ENCODE results near the gene KIF4A.

KIF4A gene

DNA sequence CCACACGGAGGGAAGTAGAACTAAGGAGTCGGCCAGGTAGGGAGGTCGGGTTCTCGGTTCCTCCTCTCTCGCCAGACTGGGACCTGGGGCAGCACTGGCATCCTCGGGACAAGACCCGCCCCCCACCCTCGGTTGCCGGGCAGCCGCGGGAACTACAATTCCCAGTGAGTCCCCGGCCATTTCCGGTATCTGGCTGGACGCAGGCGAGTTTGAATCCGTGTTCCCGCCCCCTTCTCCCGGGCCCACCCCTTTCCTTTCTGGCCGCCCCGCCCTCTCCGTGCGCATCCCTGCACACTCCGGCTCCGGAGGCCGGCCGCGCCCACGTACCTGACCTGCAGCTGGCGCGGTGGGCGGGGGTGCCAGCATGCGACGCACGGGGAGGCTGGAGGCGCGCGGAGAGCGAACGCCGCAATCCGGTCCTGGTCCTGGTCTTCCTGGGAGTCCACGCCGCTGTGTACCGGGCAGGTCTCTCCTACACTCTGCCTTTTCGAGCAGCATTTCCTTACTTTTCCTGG lies 144.5 kb downstream of the KIF4A start:
- in situ Hi-C loops (cut with MboI; ENCODE audit: low pct_unique_long_range_greater_than_20kb, low sequenced_read_pairs), result no loop called here

DNA sequence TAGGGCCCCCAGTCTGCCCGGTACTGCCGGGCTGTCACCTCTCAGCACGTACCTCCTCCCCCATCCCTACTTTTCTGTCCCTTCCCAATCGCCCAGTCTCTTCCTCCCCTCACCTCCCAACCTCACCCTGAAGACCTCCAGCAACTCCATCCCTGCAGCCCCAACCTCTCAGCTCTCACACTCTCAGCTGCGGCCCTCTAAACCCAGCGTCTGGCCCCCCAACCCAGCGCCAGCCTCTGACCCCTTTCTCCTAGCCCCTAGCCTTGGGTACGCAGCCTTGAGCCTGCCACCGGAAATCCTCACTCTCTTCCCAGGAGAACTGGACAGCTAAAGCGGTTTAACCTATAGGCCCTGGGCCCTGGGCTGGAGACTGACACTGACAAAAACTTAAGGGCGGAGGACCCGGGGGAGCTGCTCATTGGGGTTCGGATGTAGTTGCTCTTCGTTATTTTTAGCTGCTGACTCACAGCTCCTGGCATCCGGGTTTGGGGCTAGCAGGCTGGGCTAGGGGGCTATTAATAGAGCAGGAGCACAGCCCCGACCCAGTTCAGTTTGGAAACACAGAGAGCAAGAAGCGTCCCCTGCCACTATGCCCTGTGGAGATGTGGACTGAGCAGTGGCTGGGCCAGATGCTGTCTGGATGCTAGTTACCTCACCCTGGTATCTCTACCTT lies 145.1 kb downstream of the KIF4A start:
- no peak for DNase-seq
- in situ Hi-C loops (cut with MboI; ENCODE audit: low pct_unique_long_range_greater_than_20kb, low sequenced_read_pairs), result no loop called here

More for the DNA sequence above, 144.5 kb downstream of the KIF4A start:
- DNase-seq, result peak; percentile 90

DNA sequence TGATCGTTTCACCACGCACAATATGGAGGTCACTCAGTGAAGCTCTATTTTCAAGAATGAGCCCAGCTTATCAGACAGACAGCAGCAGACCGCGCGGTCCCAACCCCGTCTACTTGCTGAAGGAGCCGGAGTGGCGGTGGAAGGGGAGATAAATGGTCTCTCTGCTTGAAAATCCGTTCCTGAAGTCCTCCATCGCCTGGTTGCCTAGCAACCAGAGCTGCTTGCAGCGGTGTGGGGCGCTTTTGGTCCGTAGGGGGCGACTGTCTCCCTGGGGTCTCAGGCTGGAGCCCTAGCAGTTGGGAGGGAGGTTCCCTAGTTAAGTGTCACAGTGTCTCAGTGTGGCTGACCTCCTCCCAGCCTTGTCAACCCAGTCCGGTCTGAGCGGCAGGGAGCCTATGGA lies 146.4 kb downstream of the KIF4A start:
- in situ Hi-C loops (cut with MboI; ENCODE audit: low pct_unique_long_range_greater_than_20kb, low sequenced_read_pairs), result no loop called here
- DNase-seq, result peak; percentile 42

DNA sequence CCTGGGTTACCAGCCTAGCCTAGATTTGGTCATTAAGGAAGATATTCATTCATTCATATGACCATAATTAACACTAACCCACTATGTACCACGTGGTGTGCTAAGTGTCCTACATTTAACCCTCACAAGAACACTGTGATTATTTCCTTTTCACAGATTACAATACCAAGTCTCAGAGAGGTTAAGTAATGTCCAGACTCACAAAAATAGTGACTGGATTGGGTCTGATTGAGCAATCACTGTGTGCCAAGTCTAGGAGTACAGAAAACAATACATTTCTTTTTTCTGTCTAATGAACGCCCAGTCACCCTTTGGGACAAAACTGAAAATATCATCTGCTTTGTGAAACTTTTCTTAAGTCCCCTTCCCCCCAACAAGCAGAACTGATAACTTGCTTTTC lies 147.1 kb downstream of the KIF4A start:
- DNase-seq, result no peak
- in situ Hi-C loops (cut with MboI; ENCODE audit: low pct_unique_long_range_greater_than_20kb, low sequenced_read_pairs), result no loop called here

DNA sequence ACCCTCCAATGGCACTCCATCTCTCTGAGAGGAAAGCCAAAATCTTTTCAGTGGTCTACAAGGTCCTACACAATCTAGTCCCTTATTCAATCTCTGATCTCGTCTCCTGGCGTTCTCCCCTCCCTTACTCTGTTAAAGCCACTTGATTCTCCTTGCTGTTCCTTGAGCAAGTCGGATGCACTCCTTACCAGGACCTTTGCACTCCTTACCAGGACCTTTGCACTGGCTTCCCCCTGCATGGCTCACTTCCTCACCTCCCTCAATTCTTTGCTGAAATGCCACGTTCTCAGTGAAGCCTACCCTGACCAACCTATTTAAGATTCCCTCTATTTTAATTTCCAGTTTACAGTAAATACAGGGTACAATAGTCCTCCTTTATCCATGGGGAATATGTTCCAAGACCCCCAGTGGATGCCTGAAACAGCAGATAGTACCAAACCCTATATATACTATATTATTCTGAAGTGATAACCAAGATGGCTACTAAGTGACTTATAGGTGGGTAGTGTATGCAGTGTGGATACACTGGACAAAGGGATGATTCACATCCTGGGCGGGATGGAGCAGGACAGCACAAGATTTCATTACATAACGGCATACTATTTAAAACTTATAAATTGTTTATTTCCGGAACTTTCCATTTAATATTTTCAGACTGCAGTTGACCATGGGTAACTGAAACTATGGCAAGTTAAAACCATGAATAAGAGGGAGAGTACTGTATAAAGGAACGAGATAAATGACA lies 148.2 kb downstream of the KIF4A start:
- DNase-seq, result no peak
- in situ Hi-C loops (cut with MboI; ENCODE audit: low pct_unique_long_range_greater_than_20kb, low sequenced_read_pairs), result no loop called here

DNA sequence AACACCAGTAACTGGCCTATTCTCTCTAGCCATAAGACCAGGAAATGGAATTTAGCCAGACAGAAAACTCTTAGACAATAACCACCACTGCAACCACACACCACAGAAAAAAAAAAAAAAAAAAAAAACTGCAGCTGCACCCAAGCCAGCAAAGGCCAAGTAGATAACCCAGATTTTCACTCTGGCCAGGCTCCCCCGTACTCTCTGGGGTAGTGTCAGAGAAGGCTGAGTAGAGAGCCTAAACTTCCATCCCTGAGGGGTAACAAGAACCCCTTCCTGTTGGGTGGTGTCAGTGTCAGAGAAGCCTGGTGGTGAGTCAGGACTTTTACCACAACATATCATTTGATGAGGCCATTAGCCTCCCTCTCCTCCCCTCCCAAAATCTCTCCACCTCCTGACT lies 149.1 kb downstream of the KIF4A start:
- DNase-seq, result peak; percentile 57
- in situ Hi-C loops (cut with MboI; ENCODE audit: low pct_unique_long_range_greater_than_20kb, low sequenced_read_pairs), result no loop called here

DNA sequence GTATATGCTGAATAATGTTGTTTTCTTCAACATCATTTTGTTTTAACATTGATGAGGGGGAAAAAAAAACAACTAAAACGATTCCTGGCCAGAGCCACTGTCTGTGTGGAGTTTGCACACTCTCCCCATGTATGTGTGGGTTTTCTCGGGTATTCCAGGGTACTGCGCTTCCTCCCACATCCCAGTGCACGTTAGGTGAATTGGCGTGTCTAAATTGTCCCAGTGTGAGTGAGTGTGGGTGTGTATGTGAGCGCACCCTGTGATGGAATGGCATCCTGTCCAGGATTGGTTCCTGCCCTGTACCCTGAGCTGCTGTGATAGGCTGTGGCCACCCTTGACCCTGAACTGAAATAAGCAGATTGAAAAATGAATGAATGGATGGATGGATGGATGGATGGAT lies 152.3 kb downstream of the KIF4A start:
- in situ Hi-C loops (cut with MboI; ENCODE audit: low pct_unique_long_range_greater_than_20kb, low sequenced_read_pairs), result no loop called here
- no peak for DNase-seq

DNA sequence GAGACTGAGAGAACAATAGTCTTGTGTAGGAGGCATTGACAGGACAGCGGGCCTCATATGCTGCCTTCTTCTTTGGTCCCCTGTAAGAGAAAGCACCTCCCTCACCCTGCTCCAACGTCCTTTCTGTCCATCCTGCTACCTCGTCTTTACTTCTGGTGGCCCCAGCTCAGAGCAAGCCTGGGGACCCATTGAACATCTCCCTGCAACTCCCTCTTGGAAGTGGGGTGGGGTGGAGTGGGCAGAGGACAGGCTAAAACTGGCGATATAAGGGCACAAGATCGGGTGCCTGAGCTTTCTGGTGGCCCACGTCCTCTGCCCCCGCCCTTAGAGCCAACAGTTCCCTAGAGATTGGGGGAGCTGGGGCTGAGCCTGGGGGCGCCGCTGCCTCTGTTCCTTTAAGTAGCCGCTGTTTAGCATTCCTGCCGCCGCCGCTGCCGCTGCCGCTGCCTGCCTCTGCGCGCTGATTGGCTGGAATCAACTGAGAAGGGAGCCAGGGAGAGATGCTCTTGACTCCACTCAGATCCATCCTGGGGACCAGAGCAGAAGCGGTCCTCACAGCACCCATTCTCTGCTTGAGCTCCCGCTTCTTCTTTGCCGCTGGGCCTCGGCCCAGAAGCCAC lies 154.5 kb downstream of the KIF4A start, which contains the start of gene DLG3:
DLG3 (plus strand) TSS at position 510 of the 620 bp plus-strand sequence. CDS start 367 bp downstream, outside the sequence.
- peak; percentile 38 for DNase-seq
- in situ Hi-C loops (cut with MboI; ENCODE audit: low pct_unique_long_range_greater_than_20kb, low sequenced_read_pairs), result no loop called here

DNA sequence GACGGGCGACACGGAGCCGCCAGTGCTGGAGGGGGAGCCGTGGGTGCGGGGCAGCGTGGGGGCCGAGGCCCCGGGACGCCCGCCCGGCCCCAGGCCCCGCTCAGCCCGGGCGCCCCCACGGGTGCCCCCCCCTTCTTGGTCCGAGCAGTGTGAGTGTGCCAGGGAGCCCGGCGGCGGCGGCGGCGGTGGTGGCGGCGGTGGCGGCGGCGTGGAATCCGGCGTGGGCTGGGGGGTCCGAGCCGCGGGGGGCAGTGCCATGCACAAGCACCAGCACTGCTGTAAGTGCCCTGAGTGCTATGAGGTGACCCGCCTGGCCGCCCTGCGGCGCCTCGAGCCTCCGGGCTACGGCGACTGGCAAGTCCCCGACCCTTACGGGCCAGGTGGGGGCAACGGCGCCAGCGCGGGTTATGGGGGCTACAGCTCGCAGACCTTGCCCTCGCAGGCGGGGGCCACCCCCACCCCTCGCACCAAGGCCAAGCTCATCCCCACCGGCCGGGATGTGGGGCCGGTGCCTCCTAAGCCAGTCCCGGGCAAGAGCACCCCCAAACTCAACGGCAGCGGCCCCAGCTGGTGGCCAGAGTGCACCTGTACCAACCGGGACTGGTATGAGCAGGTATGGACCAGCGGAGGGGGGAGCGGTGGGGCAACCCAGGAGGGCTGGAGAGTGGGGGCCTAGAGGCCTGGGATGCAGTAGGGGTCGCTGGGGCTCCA lies 155.2 kb downstream of the KIF4A start:
- no peak for DNase-seq
- in situ Hi-C loops (cut with MboI; ENCODE audit: low pct_unique_long_range_greater_than_20kb, low sequenced_read_pairs), result no loop called here

DNA sequence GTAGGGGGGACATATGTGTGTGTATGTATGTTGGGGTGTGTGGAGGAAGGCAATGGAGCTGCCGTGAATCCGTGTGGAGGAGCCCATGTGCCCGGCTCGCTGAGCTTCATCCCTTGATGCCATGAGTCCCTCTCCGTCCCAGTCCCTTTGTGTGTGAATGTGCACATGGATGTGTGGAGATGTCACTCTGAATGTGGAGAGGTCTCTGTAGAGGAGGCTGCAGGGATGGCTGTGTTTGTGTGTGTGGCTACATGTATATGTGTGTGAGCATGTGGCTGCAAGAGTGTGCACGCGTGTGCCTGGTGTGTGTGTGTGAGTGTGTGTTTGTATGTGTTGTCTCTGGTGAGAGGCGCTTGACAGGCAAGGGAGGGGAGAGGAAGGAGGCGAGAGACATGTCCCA lies 156.0 kb downstream of the KIF4A start:
- in situ Hi-C loops (cut with MboI; ENCODE audit: low pct_unique_long_range_greater_than_20kb, low sequenced_read_pairs), result no loop called here

DNA sequence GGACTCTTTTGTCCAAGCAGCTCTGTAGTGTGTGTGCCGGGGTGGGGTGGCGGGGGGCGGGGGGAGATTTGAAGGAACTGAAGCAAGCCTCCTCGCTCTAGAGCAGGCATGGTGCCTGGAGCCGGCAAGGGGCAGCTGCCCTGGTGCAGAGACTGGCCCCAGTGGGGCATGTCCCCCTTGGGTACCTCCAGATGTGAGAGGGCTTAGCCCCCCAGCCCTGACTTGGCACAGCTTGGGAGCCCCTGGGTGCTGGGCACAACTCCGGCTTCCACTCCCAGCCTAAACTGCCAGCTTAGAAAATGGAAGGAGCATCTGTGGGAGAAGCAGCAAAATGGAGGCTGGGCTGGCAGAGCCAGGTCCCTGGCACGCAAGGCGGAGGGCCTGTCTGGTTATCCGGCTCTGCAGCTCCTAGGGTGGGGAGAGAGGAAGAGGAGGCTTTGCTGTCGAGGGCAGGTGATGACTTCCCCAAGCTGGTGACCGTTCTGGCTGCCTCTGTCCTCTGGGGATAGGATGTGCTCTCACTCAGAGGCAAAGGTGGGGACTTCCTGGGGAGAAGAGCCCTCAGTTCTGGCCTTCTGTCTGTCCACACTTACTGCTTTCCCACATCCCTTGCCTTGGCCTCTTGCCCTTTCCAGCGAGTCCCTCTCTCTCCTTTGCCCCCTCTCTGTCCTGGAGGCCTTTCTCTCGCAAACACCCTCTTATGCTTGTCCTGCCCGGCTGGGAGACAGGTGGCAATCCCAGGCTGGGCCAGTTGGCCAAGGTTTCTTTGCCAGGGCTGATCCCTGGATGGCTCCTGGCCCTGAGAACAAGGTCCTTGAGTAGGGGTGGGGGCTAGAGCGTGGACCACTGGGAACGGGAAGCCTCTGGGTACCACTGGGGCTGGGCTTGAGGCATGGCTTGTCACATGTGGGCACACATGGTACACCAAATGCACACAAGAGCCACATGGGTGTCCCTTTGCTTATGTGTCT lies 156.8 kb downstream of the KIF4A start:
- in situ Hi-C loops (cut with MboI; ENCODE audit: low pct_unique_long_range_greater_than_20kb, low sequenced_read_pairs), result no loop called here
- no peak for DNase-seq

More for the DNA sequence above, 156.0 kb downstream of the KIF4A start:
- DNase-seq, result no peak

DNA sequence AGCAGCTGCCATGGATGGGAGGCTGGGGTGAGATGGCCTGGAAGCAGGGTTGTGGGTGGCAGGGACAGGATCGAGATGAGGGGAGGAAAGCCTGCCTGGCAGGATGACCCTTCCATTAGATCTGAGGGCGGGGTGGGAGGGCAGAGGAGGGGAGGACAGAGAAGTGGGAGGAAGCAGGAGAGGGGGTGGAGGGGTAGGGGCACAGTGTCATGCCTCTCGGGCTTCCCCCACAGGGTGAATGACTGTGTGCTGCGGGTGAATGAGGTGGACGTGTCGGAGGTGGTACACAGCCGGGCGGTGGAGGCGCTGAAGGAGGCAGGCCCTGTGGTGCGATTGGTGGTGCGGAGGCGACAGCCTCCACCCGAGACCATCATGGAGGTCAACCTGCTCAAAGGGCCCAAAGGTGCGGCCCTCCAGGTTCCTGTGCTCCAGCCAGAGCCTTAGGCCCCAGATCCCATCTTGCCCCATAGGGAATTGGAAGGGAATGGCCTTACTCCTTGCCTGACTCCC lies 159.6 kb downstream of the KIF4A start:
- no peak for DNase-seq
- in situ Hi-C loops (cut with MboI; ENCODE audit: low pct_unique_long_range_greater_than_20kb, low sequenced_read_pairs), result no loop called here

DNA sequence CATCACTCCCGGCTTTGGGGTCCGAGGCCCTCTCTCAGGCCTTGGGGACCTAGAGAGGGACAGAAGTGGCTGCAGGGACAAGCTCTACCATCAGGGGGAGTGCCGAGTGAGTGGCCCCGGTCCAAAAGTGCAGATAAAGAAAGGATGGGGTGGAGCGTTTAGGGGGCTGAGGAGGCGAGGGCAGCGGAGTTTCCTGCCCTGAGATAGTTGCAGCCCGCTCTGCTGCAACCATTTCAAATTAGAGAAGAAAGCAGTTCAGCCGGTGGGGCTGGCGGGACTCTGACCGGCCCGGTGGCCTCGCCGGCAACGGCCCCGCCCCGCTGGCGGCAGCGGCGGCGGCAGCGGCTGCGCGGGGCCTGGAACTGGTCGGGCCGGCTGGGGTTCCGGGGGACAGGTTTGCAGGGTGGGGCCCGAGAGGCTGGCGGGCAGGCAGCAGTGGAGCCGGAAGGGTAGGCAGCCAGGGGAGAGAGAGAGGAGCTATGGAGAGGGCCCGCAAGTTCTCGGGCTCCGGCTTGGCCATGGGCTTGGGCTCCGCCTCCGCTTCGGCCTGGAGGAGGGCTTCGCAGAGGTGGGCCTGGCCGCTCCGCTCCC lies 162.3 kb downstream of the KIF4A start:
- peak; percentile 74 for DNase-seq
- in situ Hi-C loops (cut with MboI; ENCODE audit: low pct_unique_long_range_greater_than_20kb, low sequenced_read_pairs), result loop anchor here (10.0 kb wide), 1 partner anchor 103 kb away; no protein-coding TSS in a partner anchor

DNA sequence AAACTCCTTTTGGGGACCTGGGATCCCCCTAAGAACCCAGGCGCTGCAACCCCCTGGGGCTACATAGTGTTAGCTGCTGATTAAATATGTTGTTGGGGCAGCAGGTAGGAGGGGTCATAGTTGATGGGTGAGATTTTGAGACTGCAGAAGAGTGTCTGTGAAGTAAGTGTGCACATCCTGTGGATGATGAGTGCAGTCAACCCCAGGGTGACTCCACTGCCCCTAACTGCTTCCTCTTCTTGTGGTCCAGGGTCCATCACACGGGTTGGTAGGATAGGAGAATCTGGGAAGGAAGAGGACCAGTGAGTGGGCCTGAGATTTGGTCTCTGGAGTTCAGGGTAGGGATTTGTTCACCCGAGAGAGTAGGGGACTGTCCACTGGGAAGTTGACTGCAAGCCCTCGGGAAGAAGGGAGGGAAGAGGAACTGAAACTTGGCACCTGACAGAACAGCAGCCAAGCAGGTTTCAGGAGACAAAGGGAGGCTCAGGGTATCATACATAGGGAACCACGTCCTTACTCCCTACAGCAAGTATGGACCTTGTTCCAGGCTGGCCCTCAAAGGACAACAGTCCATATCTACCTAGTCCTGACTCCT lies 163.2 kb downstream of the KIF4A start:
- in situ Hi-C loops (cut with MboI; ENCODE audit: low pct_unique_long_range_greater_than_20kb, low sequenced_read_pairs), result loop anchor here (10.0 kb wide), 1 partner anchor 102 kb away; no protein-coding TSS in a partner anchor
- no peak for DNase-seq

DNA sequence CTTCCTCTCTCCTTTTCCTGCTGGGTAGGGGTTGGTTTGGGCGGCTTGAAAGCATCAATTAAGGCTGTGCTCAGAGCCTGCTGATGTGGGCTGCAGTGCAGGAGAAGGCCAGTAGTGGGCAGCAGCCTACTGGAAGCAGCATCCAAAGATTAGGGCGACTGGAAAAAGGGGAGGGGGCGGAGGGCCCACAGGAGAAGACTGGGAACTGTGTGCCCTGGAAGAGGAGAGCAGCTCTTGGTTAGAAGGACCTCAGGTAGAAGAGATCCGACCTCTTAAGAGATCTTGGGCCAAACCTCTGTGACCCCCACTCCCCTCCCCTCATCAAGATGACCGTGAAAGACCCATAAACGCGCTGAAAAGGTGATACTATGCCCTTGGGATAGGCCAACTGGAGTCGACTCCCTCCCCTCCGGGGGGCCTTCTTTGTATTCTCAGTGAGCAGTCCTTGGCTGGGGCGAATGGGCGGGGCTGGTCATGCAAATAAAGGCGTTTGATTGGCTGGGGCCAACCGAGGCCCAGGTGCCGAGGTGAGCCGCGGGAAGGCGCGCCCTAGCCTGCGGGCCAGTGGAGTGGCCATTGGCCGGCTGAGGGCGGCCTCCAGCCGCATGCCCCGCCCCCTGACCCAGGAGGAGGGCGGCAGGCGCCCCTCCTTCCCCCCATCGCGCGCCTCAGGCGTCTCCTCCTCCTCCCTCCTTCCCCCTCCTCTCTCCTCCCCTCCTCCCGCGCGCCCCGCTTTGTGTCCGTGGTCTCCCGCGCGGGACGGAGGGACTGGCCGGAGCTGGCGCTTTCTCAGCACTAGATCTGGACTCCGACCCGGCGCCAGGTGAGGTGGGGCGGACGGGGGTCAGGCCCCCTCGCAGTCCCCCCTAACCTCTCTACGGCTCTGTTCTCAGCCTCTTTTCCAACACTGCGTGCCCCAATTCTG lies 164.8 kb downstream of the KIF4A start:
- in situ Hi-C loops (cut with MboI; ENCODE audit: low pct_unique_long_range_greater_than_20kb, low sequenced_read_pairs), result loop anchor here (10.0 kb wide), 1 partner anchor 100 kb away; no protein-coding TSS in a partner anchor
- DNase-seq, result peak; percentile 95
